RWPE1 (cell line): ENCODE data around the gene CNBD2.
A peak's percentile ranks its signal among the peaks of the same experiment; 100 is the strongest.
"Not testable (repeated sequence)": the region's sequence is repeated elsewhere in the genome, so short reads cannot be mapped to it uniquely, and the experiment has no call there.

Experiments used
- CTCF ChIA-PET: fragments of 350-600 bp; sonication (Branson Sonifier 250); formaldehyde crosslinking; extraction: SDS; loops from one replicate; lab custom pipeline; 2021; lab: Yijun Ruan, JAX
- POLR2A ChIA-PET: fragments of 400-600 bp; formaldehyde crosslinking; extraction: SDS; loops from one replicate; lab custom pipeline; 2020; ENCODE audit warnings: antibody characterized with exemption; ENCODE audit not compliant: low non-redundant PET; lab: Yijun Ruan, JAX
- DNase-seq: peaks from one replicate; pipeline ENCODE4 v3.0.0; 2012; ENCODE audit warnings: low spot score
- H3K27ac ChIP-seq: fragments of 450-650 bp; 2 replicates; pipeline ENCODE4 v1.5.1; 2017
- CTCF ChIP-seq: fragments of 450-650 bp; conservative IDR thresholded peaks from 2 replicates; pipeline ENCODE4 v1.5.1; 2017; ENCODE audit warnings: low read depth, mild to moderate bottlenecking

Gene CNBD2

GRCh38 chr20:36061754-36062153, 93.4 kb downstream of the CNBD2 start:
- ChIA-PET POLR2A (no interaction called here), CTCF (interaction anchor here (0.7 to 1.2 kb wide), 2 partner anchors 78 to 384 kb away, joined by 3 read pairs; no protein-coding TSS in a partner anchor)

GRCh38 chr20:36062799-36063198, 94.4 kb downstream of the CNBD2 start:
- no peak overlapping the region for H3K27ac ChIP-seq

More at GRCh38 chr20:36061754-36062153, 93.4 kb downstream of the CNBD2 start:
- no peak for TF ChIP-seq CTCF
- no peak overlapping the region for H3K27ac ChIP-seq
- no peak for DNase-seq

GRCh38 chr20:36063916-36064657, 95.7 kb downstream of the CNBD2 start:
- no peak for DNase-seq
- POLR2A ChIA-PET: interaction anchor here (0.7 to 1.7 kb wide), 4 partner anchors 11 to 74 kb away, joined by 3 to 12 read pairs (median 5); no protein-coding TSS in a partner anchor
- CTCF ChIA-PET: interaction anchor here (0.6 to 2.0 kb wide), 6 partner anchors 10 to 141 kb away, joined by 3 to 11 read pairs (median 3); no protein-coding TSS in a partner anchor
- TF ChIP-seq CTCF: no peak
- H3K27ac ChIP-seq: peak overlapping the region; percentile 75

More at GRCh38 chr20:36062799-36063198, 94.4 kb downstream of the CNBD2 start:
- no peak for DNase-seq
- no peak for TF ChIP-seq CTCF
- CTCF ChIA-PET: interaction anchor here (1.2 kb wide), 1 partner anchor 77 kb away, joined by 3 read pairs; no protein-coding TSS in a partner anchor
- POLR2A ChIA-PET: no interaction called here

- no peak for TF ChIP-seq CTCF
- POLR2A ChIA-PET: interaction anchor here (0.7 to 1.7 kb wide), 4 partner anchors 11 to 74 kb away, joined by 3 to 12 read pairs (median 5); no protein-coding TSS in a partner anchor
- peak overlapping the region; percentile 75 for H3K27ac ChIP-seq
- DNase-seq: peak; percentile 98
- CTCF ChIA-PET: interaction anchor here (0.6 to 2.0 kb wide), 11 partner anchors 9 to 208 kb away, joined by 3 to 11 read pairs (median 3); no protein-coding TSS in a partner anchor
Measured at GRCh38 chr20:36064658-36065426, 96.5 kb downstream of the CNBD2 start.

GRCh38 chr20:36065427-36065998, 97.1 kb downstream of the CNBD2 start:
- no peak for DNase-seq
- ChIA-PET CTCF (interaction anchor here (0.7 to 2.0 kb wide), 8 partner anchors 9 to 208 kb away, joined by 3 to 11 read pairs (median 4); no protein-coding TSS in a partner anchor), POLR2A (interaction anchor here (0.5 to 1.7 kb wide), 3 partner anchors 21 to 123 kb away, joined by 3 to 12 read pairs (median 6); no protein-coding TSS in a partner anchor)
- no peak for TF ChIP-seq CTCF
- peak overlapping the region; percentile 75 for H3K27ac ChIP-seq

- DNase-seq: no peak
- CTCF ChIA-PET: interaction anchor here (1.9 kb wide), 1 partner anchor 29 kb away, joined by 10 read pairs; no protein-coding TSS in a partner anchor
- TF ChIP-seq CTCF: no peak
- no peak overlapping the region for H3K27ac ChIP-seq
- POLR2A ChIA-PET: no interaction called here
Measured at GRCh38 chr20:36066777-36067176, 98.4 kb downstream of the CNBD2 start.

- CTCF ChIA-PET, H3K27ac ChIP-seq, DNase-seq, POLR2A ChIA-PET: not testable (repeated sequence)
Measured at GRCh38 chr20:36068526-36068925, 100.1 kb downstream of the CNBD2 start.
